Right renal pelvis (tissue), 4 donors: ENCODE data around the gene COMMD1. TPM values are rescaled to one million over a fixed set of nuclear protein-coding genes. Genes with fewer than 3 reads are reported as not detected.
"Not testable (repeated sequence)": the region's sequence is repeated elsewhere in the genome, so short reads cannot be mapped to it uniquely, and the experiment has no call there.

Experiments
- DNase-seq, 4 donors: peaks; one replicate each; pipeline ENCODE4 v3.0.0-alpha.2; 2013; ENCODE audit warnings: low read depth in 4 of 4, low spot score in 3 of 4, missing footprints in 1 of 4
- polyA plus RNA-seq, 4 donors: library from polyadenylated mRNA; unstranded; fragments of 120-200 nt; gene quantifications; one replicate each; pipeline ENCODE4 v1.2.1, GENCODE V29; 2013; ENCODE audit not compliant: insufficient read length in 4 of 4

The COMMD1 gene
- polyA plus RNA-seq, 4 donors: 56.6 to 79.8 (median 76.0) TPM

DNA sequence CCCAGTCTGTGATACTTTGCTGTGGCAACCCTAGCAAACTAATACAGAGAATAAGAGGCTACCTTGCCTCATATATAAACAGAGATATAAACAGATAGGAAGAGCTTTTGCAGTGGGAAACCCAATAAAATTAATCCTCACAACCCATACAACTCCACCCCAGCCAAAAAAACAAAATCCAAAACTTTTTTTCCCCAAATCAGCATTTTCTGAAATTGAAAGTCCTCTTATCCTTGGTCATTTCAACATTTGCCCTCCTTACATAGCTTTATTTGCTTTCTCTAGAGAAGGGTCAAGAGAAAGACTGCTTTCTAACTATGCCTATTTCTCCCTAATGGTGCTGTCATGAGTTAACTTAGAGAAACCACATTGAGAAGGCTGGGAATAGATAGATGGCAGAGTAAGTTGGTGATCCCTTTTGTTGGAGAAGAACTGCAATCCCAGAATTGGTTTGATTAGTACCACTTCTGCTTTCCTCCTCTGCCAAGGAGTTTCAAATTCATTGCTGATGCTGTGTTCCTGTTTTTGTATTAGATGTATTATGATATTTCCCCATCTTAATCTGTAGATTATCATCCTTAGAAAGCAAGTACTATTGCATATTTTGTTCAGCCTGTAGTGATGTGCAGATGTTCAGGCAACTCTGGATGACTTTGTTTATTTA lies 214.0 kb downstream of the COMMD1 start:
- no peak for DNase-seq

DNA sequence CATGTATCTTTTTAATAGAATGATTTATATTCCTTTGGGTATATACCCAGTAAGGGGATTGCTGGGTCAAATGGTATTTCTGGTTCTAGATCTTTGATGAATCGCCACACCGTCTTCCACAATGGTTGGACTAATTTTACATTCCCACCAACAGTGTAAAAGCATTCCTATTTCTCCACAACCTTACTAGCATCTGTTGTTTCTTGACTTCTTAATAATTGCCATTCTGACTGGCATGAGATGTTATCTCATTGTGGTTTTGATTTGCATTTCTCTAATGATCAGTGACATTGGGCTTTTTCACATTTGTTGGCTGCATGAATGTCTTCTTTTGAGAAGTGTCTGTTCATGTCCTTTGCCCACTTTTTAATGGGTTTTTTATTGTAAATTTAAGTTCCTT lies 220.8 kb downstream of the COMMD1 start:
- not testable (repeated sequence) for DNase-seq

GRCh38 chr2:62133320-62133823 lies 227.9 kb downstream of the COMMD1 start:
- DNase-seq: no peak

GRCh38 chr2:62136956-62137830 lies 231.7 kb downstream of the COMMD1 start:
- no peak for DNase-seq

DNA sequence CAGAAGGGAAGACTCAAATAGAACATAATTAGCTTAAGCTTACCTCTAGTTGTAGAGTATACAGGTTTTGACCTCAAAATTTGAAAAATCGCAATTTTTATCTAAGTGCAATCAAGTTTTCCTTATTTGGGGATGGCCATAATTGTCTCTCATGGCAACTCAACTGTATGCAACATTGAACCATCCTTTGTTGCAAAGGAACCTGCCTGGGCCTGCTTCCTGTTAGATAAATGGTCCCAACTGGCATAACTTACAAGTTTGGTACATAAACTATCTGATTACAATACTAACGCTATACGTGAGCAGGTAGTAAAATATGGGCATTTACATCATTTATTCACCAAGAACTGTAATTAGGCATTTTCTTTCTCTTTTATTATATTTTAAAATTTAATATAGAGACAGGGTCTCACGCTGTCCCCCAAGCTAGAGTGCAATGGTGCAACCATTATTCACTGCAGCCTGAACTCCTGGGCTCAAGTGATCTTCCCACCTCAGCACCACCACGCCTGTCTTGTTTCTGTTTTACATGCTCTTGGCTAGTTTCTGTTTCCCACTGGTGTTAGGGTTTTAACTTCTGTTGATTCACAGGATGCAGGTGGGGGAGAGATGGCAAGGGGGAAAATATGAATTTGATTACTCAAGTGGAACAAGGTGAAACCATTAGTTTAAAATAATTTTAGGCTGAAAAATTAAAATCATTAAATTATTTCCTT lies 235.1 kb downstream of the COMMD1 start:
- DNase-seq: no peak

DNA sequence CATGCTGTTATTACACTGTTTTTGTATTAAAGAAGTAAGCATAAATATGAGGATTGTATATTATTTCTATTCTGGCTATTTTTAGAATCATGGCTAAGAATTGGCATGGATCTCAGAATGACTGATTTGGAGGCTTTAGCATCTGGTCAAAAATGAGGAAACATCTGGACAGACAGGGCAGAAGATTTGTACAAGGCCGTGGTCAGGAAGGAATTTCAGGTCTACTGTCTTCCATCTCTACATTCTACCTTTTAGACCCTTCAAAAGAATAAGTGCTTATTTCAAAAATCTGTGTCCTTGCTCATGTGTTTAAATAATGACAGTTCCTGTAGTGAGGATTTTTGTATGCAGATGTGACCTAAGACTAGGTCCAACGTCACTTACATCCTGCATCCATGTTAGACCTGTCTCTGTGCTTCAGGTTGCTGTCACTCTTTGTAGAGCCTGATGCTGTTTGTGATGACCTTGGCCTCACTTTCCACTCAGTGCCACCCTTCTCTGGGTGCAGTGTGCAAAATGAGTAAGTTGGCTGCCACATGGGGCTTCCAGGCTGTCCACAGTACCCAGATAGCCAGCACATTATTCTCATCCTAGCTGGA lies 235.8 kb downstream of the COMMD1 start:
- DNase-seq: no peak

DNA sequence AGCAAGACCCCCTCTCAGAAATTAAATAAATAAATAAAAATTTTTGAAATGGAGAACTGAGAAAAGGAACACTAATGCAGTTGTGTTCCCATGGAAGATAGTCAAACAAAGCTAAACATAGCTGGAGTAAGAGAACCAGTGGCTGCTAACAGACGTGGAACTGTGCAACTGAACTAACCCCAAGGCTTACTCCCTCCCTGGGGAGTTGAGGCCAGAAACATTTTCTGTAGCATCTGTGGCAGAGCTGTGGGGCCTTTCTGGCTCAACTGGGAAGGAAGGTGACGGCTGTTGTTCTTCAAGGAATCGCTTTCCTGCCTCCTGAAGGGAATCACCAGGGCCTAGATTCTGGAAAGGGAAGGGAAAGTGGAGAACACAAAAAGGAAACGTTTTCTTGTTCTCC lies 236.6 kb downstream of the COMMD1 start:
- DNase-seq: no peak

DNA sequence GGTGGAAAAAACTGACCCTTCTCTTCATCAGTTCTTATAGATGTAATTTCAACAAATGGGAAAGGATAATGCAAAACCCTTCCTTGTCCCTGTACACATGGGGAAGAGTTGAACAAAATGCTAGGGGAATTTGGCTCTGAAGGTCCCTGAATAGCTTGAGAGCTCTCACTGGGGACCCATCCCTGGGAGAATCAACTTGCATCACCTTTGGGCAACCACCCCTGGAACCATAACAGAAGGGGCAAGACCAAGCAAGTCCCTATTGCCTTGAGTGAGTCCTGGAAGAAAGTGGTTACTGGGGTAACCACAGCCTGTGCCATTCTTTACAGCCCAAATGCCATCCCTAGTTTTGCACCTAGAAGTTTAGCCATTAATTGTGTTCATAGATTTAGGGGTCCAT lies 238.2 kb downstream of the COMMD1 start:
- DNase-seq: no peak

DNA sequence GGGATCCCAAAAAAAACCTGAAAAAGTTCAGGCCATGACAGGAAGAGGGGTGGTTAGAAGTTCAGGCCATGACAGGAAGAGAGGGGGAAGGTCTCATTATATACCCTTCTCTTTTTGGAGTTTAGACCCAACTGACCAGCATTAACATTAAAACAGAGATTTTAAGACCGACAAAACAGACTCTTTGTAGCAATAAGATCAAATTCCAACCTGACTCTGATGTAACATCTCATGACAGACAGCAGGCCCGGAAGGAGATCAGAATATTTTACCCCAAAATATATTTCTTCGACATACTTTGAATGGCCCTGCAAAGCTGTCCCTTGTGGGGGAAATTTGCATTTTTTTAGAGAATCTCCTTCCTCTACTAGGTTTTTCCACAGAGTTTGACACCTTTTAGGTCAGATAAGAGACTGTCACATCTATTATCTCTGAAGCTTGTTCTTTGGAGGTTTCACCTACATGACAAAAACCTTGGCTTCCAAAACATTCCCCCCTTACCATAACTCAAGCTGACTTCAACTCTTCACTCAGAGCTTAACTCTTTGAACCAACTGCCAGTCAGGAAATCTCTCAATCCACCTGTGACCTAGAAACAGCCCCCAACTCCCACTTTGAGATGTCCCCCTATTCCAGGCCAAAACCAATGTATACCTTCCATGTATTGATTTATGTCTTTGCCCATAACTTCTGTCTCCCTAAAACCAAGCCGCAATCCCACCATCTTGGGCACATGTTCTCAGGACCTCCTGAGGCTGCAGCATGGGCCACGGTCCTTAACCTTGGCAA lies 239.4 kb downstream of the COMMD1 start:
- DNase-seq: no peak

- no peak for DNase-seq
These were observed 240.1 kb downstream of the COMMD1 start for GRCh38 chr2:62145478-62146100.

- DNase-seq: not testable (repeated sequence)
These were observed 241.3 kb downstream of the COMMD1 start for GRCh38 chr2:62146790-62147189.

DNA sequence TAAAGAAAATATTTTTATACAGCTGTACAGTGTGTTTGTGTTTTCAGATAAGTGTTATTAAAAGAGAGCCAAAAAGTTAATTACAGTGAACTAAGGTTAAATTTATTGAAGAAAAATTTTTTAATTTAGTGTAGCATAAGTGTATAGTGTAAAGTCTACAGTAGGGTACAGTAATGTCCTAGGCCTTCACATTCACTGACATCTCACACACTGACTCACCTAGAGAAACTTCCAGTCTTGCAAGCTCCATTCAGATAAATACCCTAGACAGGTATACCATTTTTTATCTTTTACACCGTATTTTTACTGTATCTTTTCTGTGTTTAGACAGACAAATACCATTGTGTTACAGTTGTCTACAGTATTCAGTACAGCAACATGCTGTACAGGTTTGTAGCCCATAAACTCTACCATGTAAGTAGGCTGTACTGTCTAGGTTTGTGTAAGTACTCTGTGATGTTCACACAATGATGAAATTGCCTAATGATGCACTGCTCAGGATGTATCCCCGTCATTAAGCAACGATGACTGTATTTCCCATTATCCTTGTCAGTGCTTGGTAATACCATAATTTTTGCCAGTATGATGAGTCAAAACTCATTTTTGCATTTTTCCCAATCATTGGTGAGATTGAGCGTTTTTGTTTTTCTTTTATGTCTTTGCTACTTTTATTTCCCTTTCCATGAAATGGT lies 242.3 kb downstream of the COMMD1 start:
- DNase-seq: no peak

DNA sequence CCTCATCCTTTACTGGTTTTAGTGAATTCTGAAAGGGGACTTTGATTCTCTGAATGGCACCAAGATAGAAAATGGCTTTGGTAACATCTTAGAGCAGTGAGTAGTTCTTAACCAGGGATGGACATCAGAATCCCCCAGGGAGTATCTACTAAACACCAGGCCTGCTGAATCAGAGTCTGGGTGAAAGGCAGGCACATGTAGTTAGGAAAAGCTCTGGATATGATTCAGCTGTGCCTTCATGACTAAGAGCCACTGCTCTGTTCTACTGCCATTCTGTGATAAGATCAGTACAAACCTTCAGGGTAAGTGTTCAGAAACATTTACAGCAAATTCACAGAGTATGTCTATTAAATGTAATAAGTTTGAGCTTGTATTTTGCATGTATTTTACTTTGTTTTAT lies 244.2 kb downstream of the COMMD1 start:
- DNase-seq: no peak

DNA sequence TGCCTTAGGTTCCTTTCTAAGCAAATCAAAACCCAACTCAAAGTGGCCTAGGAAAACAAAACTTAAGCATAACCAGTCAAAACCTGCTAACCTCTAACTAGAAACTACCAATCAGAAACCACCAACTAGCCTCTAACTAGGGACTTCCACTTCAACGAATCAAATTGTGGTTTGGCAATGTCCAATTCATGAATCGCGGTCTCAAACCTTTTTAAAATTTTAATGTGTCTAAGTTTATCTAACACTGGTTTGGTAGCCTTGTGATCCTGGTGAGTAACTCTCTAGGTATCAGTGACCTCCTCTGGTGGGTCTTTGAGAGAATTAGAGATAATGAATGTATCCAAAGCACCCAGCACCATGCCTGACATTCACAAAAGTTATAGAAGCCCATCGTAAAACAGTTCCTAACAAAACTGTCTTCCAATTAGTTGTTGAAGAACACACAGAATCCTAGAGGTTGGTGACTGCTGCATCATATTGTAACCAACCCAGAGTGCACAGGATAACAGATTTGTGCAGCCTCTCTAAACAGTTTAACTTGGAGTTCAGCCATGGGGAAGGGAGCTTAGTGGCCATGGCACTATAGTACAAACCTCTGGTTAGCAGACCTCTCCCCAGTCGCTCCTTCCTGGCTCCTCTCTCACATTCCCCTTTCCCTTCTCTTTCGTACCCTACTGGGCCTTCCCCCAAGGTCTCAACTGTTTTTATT lies 245.3 kb downstream of the COMMD1 start:
- DNase-seq: no peak

DNA sequence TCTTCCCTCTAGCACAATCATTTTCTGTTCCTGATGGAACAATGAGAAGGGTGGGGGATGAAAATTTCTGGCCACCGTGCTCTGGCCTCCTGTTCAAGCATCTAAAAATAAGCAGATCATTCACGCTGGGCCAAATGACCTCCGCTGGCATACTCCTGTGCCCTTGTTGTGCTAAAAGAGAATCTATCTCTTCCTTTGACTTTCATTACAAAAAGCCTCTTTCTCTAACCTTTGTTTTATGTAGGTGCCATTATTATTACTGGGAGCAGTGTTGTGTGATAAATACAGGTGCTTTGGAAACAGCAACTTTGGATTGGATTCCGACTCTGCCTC lies 245.8 kb downstream of the COMMD1 start:
- DNase-seq: no peak

DNA sequence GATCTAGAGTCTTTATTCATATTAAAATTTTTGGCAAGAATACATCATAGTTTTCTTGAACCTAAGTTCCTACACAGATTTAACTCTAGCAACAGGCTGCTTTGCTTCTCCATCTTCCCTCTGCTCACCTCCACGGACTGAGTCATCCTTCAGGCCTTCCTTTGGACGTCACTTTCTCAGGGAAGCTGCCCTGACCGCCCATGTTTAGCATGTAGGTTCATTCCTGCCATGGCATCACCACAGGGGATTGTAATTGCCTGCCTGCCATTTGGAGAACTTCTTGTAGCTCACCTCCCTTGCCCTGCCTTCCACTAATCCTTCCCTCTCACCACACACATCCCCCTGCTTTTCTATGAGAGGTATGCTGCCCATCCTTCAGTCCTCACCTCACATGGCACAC lies 246.5 kb downstream of the COMMD1 start:
- no peak for DNase-seq

GRCh38 chr2:62156861-62157496 lies 251.5 kb downstream of the COMMD1 start:
- no peak for DNase-seq
